Dermis microvascular lymphatic vessel endothelial cell (primary cell): ENCODE data around the gene RARRES2. TPM values are rescaled to one million over a fixed set of nuclear protein-coding genes. Genes with fewer than 3 reads are reported as not detected.
"Not testable (repeated sequence)": the region's sequence is repeated elsewhere in the genome, so short reads cannot be mapped to it uniquely, and the experiment has no call there.

ENCODE experiments used
- DNase-seq, 2 donors: peaks; one replicate each; pipeline versions ENCODE4 v3.0.0 to v3.0.0-alpha.2; 2010; ENCODE audit warnings: low read depth in 2 of 2
- total RNA-seq: library from RNA; depleted of rRNA; stranded (reverse); fragments of >200 nt; gene quantifications from 2 replicates; pipeline ENCODE4 v1.2.1, GENCODE V29; 2014

The RARRES2 gene
- 0.51 and 1.8 TPM in 2 replicates for total RNA-seq

DNA sequence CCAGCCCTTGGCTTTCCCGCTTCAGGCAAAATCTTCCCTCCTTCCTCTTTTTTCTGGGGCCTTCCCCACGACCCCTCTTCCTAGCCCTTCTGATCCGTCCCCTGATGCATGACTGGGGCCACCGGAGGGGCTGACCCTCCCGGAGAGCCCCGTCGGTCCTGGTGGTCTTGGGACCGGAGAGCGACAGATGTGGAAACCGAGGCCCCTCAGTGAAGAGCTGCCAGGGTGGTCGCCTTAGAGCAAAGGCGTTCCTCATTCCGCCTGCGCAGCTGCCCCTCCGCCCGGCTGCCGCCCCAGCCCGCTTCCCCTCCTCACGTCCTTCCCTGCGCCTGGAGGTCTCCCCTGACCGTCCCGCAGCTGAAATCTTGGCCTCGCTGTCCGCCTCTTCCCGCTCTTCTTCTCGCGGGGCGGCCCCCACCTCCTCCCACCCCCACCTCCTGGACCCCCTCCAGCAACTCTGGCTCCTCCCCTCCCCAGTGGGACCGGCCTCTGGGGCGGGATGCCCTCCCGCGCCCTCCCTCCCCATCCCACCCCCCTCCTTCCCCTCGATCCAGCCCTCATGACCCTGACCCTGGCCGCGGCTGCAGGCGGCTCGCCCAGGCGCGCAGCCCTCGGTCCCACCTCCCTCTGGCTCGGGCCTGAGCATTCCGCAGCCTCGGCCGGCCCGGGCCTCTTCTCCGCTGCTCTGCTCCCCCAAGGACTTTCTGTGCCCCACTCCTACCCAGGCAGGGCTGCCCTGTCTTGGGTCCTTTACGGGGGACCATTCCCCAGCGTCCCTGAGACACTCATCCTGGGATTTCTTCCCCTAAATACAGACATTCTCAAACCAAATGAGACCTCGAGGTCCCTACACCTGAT is at the start of gene RARRES2:
RARRES2 (minus strand) TSS at position 367 of the 858 bp plus-strand sequence. CDS start 1,020 bp downstream, outside the sequence.
- DNase-seq, result no peak

GRCh38 chr7:150390205-150390604 is 48.8 kb upstream of the RARRES2 start:
- no peak for DNase-seq

- no peak for DNase-seq
Observed at GRCh38 chr7:150389532-150389816, 48.0 kb upstream of the RARRES2 start.

DNA sequence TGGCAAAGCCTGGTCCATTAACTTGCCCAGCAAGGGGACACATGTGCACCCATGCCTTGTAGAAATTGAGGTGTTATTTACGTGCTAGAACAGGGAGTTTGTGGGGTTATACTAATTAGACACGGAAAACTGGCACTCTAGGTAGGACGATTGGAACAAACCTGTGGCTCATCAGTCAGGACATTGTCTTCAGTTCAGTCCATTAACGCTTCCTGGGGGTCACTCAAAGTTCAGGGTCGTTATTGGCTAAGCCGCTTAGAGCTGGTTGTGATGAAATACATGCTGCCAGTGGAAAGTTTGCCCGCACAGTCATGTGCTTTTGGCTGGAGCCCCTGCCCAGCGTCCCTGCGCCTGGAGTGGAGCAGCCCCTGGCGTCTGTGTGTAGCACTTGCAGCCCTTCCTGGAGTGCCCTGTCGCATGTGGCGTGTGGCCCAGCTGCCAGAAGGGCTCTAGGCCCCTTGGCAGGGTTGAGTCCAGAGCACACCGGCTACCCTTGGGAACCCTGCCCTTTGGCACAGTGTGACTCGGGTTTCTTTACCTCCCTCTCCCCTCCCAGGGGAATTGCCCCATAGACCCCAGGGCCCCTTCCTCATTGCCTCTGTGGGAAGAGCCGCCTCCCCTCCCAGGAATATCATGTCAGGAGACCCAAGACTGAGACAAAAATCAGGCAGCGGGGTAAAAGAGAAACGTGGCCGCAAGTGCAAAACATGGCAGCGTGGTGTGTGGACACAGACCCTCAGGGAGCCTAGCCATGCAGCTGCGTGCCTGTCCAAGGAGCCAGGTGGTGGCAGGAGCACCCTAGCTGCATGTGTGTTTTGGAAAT is 47.5 kb upstream of the RARRES2 start:
- DNase-seq, result peak; percentile 80 to 90

DNA sequence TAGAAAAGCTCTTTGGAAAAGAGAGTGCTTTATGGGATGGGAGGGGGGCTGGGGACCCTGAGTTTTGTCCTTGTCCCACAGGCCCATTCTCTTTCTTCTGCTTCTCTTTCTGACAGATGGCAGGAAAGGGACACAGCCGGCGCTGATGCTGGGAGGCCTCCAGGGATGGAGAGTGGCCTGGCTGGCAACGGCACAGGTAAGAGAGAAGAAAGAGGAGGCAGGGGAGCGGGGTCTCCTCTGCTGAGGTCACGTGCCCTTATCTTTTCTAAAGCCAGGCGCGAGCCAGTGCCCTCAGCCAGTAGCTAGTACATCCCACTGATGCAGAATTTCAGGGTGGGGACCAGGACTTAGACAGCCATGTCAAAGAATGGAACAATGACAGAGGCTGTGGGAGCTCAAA is 46.9 kb upstream of the RARRES2 start:
- no peak for DNase-seq

GRCh38 chr7:150385884-150386283 is 44.5 kb upstream of the RARRES2 start:
- not testable (repeated sequence) for DNase-seq

- DNase-seq, result no peak
Observed at GRCh38 chr7:150385302-150385723, 43.9 kb upstream of the RARRES2 start.

DNA sequence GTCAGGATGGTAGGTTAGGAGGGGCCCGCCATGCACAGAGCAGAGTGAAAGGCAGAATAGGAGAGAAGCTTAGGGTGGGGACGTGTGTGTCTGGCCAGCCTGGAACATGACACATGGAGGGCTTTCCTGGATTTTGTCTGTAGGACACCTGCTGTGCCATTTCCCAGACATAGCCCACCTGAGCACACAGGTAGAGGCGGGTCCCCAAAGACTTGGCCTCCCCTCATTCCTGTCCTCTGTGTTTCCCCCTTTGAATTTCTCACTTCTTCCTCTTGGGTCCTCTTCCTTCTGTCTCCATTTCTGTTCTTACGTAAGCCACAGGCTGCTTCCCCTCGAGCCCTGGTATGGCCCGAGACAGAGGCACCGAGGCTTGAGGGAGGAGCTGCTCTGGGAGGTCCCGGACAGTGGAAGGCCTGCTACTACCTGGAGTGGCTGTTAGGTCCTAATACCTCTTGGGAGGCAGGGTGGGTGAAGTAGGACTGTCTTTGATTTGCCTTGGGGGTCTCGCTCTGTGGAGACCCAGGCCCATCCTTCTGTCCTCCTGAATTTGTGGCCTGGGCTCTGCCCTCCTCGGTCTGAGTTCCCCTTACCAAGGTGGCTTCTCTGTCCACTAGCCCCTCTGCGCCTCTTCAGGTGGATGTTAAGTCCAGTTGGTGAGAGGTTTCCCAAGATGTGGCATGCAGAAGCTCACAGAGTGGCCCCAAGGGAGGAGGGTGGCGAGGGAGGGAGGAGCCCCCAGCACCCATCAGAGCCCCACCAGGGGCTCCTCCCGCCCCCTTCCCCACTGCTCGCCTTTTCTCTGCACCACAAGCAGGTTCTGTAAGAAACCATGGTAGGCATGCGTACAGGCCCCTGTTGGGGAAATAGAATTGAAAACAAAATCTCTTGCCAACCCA is 43.2 kb upstream of the RARRES2 start:
- no peak for DNase-seq

- DNase-seq, result no peak
Observed at GRCh38 chr7:150383710-150384397, 42.4 kb upstream of the RARRES2 start.

- DNase-seq, result no peak
Observed at GRCh38 chr7:150382844-150383225, 41.4 kb upstream of the RARRES2 start.

DNA sequence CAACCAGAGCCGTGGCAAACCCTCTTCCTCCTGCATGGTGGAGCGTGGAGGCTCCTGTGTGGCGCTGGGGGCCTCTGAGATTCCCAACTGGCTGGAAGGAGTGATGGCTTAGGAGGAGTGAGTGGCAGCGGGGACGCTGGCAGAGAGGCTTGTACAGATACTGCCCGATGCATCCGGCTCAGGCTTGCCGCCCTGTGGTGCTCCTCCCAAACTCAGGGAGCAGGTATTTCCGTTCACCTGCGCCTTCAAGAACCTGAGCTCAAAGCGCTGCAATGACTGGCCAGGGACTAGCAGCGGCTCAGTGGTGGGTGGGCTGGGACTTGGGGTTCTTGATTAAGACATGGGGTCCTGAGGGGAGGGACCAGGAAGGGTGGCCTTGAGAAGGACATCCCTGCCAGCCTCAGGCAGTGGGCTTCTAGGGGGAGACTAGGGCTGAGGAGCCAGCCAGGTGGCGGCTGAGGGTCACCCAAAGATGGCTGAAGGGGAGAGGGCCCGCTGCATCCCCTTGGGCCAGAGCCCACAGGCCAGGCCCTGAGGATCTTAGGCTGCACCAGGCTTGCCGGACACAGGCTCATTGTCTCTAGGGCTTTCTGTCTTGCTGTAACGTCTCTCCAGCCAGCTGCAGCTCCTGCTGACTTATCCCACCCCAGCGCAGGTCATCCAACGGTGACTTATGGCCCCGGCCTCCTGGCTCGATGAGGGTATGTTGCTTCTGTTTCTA is 40.9 kb upstream of the RARRES2 start:
- DNase-seq, result no peak

DNA sequence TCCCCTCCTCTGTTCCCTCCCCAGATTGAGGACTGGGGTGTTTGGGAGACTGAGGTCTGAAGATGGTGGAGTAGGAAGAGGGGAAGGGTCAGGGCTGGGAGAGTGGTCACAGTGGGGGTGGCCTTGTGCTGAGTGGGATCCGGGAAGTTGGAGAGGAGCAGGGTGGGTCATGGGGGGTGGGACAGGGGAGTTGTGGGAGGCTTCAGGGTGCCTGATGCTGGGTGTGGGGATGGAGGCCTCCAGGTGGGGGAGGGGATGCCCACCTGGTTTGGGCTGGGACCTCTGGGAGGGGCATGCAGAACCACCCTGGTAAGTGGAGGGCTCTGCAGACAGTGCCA is 40.3 kb upstream of the RARRES2 start:
- DNase-seq, result no peak

GRCh38 chr7:150381096-150381495 is 39.7 kb upstream of the RARRES2 start:
- no peak for DNase-seq

GRCh38 chr7:150380463-150380862 is 39.0 kb upstream of the RARRES2 start:
- DNase-seq, result no peak

DNA sequence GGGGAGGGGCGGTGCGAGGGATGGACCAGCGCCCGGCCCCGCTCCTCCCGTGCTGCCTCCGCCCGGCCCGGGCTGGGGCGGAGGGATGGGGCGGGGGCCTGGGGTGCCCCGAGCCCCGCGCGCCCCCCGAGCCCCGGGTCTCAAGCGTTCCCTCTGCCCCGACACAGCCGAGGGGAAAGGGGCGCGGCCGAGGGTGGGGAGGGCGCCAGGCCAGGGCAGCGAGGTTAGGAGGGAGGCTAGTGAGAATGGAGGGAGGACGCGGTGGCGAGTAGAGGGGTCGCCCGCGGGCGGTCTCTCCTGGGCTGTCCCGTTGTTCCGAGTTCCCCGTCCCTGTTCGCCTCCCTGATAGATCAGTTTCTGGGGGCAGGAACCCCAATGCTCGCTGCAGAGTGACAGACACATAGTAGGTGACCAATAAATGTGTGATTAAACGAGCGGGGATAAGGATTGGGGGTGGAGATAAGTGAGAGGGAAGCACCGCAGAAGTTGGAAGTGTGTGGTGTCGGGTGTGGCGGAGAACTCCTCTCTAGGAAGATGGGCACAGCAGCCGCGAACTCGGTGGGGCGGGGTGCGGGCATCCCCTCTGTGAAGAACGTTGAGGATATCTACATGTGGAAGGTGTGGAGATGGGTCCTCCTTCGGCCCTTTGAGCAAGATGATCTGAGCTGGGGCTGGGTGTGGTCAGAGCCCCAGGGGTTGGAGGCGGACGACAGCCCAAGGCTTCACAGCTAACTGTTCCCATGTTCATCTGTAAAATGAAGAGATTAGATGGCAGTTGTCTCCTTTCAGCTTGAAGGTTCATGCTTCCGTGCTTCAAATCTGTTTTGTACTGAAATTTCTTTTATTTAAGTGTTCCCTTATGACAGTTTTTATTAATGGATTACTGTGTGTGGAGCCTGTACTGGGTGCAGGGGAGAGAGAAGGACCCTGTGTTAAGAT is 38.3 kb upstream of the RARRES2 start:
- peak in 1 of 2 donors; percentile 27 for DNase-seq

GRCh38 chr7:150378853-150379440 is 37.5 kb upstream of the RARRES2 start, which contains the start of gene ZNF775:
ZNF775 (plus strand) TSS chr7:150379330; CDS start chr7:150388471, 9,141 bp downstream.
- DNase-seq, result peak; percentile 78 to 95

- DNase-seq, result peak in 1 of 2 donors; percentile 79
Observed at GRCh38 chr7:150378115-150378852, 36.9 kb upstream of the RARRES2 start.

DNA sequence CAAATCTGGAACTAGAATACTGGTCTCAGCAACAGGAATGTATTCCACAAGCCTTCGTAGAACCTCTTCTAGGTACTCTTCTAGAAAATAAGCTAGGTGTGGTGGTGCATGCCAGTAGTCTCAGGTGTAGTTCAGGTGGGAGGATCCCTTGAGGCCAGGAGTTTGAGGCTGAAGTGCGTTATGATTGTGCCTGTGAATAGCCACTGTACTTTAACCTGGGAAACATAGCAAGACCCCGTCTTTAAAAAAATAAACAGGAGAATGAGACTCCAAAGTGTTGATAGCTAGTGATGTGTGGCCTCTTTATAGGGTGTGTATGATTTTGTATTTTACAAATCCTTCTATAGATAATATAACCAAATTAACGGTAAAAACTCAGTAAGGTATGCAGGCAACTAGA is 36.2 kb upstream of the RARRES2 start:
- no peak for DNase-seq
